Body of pancreas (tissue), 4 donors: ENCODE measurements around the gene YKT6.

Source experiments
- CTCF ChIP-seq, 7 experiments: fragments of 450-650 bp in 4 of 7; fragments of 200-600 bp in 3 of 7; sonication (generic) in 3 of 7; IDR thresholded peaks; one replicate each; pipeline ENCODE4 v1.5.1; 2016 to 2019; ENCODE audit warnings: antibody characterized with exemption in 7 of 7
- POLR2A ChIP-seq, 3 donors: fragments of 450-650 bp; IDR thresholded peaks; one replicate each; pipeline ENCODE4 v1.6.1; 2016; ENCODE audit warnings: antibody characterized with exemption in 3 of 3, mild to moderate bottlenecking in 2 of 3

GRCh38 chr7:44208085-44208484 is 7.3 kb downstream of the YKT6 start:
- TF ChIP-seq CTCF (IDR thresholded peaks at IDR 0.05) (no peak), POLR2A (IDR thresholded peaks at IDR 0.05) (no peak)
